ENCODE data around the gene LGR4.

Gene LGR4

DNA sequence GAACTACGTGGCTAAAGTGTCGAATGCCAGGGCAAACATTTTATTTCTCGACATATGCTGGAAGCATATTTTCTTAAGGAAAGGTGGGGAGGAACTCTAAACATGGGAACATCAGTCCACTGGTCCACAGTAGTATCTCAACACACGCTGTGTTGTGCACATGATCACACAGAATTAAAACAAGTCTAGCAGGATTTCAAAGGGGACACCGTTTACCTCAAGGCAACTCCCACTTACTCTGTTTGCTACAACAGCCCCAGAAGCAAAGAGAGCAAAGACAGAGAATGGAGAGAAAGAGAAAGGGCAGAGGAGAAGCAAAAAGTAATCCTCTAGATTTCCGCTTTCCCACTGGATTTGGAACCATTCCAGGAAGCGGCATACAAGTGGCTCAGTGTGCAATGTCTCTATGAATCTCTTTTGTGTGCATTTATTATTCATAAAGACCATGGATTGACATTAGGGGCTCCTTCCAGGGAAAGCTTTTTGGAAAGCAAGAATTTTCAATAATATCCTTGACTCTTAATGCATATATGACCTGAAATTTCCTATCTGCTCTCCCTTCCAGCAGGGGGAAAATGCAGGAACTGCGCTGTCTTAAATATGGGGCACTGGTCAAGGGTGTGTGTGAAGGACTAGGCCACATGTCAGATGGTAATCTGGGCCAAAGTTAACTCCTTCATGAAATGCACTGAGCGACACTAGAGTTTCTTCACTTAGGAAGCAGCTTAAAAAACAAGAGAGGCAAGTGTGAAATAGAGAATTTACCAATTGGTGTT, 74.8 kb downstream of the LGR4 start:
- no peak for DNase-seq

DNA sequence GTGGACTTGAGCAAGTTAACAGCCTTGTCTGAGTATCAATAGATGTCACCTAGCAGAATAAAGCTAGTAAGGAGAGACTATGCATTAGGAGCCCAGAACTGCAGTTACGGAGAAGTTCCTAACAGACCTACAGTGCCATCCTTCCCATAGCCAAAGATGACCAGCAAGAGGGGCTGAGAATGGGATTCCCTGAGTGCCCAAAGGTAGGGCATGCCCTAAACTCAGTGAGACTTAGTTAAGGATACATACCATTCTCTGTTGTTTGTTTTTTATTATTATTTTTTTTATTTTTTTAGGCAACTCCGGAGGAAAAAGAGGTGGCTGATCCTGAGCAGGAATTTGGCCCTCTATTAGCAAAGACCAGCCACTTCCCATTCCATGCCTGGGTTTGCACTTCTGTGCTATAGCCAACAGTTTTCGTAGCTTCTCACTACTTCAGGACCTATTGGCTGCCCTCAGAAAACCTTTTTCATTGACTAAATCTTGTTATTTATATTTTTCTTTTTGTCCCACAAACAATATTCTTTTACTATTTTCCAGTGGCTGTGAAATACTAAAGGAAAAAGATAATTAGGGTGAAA, 76.2 kb downstream of the LGR4 start:
- DNase-seq: no peak

DNA sequence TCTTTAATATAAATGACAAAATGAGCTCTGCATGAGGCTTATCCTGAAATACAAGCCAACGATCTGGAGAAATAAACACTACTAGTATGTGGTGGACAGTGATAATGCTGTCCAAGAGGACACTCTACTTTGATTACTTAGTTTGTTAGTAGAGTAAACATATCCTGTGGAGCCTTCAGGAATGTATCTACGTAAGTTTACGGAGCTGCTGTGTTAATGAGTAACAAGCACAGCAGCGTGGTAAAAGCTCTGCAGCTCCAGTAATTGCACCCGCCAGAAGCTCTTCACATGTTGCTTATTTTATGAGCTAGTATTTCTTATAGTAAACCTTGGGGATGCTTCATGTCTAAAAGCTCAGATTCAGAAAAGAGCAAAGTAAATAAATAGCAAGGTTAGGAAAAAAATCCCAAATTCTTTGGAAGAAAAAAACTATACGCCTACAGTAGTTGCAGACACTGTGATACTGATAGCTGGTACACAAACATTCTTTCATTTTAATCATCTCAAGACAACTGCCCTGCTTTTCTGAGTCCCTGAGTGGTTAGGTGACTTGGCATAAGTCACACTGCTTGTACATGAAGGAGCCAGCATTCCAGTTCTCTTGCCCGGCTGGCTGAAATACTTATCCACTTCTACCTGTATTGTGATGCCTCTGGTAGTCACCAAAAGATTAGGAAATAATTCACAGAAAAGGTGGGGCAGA, 76.9 kb downstream of the LGR4 start:
- no peak for DNase-seq

DNA sequence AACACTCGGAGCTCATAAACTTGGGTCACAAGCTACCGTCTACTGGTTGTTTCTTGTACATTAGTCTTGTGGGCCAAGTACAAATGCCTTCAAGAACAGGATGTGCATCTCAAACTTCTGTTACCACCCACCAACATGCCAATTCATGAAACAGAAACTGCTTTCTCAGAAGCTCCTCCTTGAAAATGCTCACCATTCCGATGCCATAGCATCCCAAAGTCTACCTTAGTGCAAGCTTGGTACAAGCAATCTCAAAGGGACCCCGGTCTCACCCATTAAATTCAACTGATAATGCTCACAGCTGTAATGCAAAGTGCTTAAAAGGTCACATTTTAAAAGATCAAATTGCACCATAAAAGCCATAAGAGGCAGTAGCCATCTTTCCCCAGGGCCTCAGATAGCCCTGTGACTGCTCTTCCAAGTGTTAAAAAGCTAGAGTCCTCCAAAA, 77.8 kb downstream of the LGR4 start:
- DNase-seq: no peak

DNA sequence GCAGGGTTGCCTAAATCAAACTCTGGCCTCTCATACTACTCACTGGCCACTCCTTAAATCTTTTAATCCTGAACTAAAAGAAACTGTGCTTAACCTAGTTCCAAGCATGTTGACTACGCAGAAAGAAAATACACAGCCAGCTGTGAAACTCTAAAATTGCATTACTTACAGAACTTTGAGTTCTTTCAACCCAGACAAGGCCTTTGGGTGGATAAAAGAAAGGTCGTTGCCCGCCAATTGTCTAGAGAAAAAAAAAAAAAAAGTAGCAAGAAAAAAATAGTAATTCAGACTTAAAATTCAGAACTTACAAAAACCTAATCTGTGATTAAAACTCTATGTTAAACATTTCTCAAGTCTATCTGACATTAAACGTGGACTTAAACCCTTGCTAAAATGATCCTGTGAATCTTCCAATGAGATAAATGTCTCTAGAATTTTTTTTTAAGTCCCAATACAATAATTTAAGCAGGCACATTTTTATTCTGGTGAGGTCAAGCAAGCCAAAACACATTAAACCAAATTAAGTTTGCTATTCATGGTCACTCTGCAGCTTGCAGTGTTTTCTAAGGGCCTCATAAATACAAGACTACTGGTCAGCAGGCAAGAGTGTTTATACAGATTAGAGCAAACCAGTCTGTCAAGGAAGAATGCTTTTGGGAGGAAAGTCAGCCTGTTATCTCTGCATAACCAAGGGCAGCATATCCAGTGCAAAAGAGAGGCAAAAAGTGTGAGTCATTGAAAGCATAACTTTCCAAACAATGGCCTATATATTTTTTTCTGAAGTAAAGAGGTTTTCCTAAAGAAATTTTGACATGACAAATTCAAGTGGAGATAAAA, 80.1 kb downstream of the LGR4 start:
- no peak for DNase-seq

DNA sequence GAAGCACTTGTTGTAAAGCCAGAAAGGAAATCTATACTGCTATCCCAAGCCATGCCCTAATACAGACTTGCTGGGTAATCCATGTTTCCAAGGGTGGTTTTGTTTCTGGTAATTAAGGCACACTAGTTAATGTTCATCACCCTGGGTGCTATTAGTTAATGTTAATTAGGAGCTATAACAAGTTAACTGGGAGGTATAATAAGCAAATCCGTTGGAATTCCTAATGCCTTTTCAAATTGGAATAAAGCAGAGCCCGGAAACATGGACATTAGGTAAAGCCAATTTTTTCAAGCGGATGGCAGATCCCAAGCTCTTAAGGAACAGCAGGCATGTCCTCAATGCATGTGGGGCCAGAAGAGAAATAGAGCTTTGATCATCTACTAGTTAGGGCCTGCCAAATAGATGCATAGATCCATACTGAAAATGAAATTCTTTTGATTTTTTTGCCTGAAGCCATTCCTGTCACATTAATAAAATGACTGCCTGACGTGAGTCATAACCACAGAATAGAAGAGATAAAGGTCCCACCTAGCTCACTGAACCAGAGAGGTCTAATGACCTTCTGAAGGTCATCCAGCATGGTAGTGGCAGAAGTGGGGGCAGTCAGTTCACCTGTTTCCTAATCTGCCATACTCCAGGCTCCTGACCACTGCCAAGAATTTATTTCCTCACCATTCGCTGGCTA, 81.1 kb downstream of the LGR4 start:
- no peak for DNase-seq

DNA sequence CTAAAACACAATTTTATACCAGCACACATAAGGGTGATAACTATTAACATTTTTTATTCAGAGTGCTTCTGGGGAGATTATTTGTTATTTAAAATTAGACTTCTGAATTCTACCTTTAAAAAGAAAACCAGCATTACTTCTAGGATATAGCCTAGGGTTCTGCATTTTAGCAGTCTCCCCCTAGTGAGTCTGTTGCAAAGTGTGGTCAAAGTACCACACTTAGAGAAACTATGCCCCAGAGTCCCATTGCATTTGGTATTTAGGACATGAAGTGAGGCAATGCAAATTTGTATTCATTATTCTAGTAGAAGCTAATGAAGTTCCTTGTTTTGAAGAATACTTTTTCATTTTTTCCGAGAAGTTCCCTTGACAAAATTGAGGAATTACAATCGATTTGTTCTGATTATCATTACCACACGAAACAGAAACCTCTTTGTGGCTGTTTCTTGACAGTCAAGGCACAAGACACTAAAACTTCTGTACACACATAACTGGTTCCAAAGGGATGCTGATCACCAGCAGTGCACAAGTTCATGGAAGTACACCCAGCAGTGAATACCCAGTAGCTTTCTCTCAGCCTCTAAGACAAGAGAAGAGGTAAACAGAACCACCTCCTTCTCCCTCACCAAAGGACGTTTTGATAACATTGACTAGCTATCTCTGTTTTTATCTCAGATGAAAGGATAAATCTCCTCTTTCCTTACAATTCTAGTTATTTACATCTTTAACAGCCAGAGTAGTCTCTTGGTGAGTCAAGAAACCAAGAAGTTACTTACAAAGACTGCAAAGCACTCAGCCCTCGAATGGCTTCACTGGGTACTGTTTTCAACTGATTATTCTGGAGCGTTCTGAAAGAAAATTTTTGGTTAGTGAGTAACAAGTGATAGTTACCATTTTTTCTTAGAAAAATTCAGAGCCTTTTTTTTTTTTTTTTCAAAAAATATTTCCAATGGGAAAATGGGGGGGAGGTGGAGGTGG, 82.0 kb downstream of the LGR4 start:
- no peak for DNase-seq

DNA sequence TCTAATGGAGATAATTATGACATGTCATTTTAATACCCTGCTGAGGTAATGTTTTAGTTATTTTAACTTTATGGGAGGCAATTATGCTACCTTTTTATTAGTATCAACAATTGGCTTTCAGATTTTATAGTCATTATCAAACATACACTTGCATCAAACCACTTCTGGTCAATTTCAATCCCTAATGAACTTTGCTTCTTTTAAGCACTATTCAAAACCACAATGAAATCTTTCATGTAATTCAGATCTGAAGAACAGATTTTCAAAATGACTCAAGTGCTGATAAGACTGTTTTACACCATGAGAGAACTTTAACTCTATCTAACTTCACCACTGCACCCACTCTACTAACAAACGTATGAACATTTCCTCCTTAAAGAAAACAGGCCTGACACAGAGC, 83.7 kb downstream of the LGR4 start:
- no peak for DNase-seq

DNA sequence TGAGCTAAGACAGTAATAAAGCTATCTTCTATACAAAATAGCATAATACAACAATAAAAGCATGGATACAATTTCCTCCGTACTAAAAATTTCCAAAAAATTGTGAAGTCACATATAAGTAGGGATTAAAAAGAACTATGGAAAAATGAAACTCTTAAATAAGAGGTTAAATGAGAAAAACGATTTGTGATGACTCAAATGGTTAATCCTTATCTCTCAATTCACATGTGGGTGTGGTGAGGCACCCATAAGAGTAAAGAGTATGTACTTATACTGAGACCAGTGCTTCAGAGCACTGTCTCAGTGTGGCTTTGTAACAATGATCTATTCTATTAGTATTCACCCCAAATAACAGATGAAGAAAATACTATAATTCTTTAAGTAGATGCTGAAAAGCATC, 84.6 kb downstream of the LGR4 start:
- no peak for DNase-seq

DNA sequence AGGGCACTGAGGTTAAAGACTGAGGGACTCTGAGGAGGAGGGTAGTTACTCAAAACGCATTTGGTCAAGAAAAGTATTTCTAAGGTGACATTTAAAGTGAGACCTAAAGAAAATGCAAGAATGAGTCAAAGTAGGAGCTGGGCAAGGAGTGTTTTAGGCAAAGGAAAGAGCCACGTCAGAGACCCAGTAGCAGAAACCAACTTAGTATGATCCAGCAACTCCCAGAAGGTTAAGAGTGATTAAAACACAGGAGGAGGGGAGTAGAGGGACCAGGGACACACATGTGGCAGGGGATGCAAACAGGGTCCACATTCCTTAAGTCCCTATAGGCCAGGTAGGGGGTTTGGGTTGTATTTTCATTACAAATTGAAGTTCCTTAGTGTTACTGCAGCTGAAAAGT, 85.2 kb downstream of the LGR4 start:
- no peak for DNase-seq

DNA sequence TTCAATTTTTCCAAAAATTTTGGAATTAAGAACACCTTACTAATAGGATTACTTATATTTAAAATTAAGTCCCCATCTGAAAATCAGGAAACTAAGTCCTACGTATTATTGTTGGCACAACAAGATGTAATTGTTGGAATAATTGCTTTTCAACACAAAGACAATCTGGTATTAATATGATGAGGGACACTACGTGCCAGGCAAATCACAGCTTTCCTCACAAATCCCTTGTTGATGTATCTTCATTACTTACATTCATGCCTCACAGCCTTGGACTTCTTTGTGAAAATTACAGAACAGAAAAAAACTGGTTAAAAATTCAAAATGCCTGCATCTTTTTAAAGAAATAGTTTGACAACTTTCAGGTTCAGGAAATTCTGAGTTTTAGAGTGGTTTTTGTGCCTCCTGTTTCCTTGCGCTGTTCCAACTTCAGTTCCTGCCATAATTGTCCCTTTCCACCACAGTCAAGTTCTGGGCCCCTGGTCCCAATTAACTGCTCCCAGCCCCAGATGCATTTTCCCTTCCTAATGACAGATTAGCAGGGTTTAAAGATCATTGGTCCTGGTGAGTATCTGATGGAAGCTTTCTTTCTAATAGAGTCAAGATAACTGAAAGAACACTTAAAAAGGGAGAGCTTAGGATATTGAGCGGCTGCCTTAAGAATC, 86.3 kb downstream of the LGR4 start:
- no peak for DNase-seq

DNA sequence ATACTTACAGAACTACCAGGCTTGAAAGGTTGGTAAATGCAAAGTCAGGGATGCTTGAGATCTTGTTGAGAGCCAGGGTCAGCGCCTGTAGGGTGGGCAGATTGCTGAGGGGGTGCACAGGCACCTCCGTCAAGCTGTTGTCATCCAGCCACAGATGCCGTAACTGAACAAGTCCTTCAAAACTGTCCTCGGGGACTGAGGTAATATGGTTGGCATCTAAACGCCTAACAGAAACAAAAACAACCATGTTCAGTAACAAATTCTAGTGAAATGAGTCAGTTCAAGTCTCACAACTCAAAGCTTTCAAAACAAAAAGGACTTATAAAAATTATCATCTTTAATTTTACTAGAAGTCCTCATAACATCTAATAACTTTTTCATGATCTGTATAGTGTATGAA, 87.3 kb downstream of the LGR4 start:
- DNase-seq: no peak

DNA sequence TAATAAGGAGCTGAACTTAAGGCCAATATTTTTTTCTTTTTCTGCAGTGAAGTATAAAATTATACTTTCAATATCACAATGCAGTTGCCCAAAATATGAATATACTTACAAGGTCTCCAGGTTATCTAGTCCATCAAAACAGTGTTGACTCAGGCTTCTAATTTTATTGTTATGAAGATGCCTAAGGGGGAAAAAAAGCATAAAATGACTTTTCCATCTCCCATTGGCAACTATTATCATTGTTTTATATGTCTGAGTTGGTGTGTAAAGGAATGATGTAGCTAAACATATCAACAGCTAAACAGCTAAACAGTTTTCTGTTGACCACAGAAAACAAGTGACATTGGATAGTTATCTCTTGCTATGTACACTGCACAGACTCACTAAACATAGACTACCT, 88.4 kb downstream of the LGR4 start:
- no peak for DNase-seq

DNA sequence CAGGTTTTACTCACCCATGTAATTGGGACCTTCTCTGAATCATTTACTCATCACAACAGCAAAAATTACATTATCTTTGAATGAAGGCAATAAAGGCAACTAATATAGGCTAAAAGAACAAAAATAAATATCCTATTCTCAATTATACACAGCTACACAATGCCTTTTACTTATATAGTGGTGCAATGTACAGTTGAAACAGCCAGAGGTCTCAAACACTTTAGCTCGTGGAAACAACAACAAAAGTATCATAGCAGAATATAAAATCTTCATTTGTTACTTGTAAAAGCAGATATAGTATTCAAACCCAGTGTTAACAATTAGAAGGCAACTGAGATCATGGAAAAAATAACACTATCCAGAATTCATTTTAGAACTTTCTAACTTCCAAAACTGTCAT, 88.9 kb downstream of the LGR4 start:
- DNase-seq: no peak

DNA sequence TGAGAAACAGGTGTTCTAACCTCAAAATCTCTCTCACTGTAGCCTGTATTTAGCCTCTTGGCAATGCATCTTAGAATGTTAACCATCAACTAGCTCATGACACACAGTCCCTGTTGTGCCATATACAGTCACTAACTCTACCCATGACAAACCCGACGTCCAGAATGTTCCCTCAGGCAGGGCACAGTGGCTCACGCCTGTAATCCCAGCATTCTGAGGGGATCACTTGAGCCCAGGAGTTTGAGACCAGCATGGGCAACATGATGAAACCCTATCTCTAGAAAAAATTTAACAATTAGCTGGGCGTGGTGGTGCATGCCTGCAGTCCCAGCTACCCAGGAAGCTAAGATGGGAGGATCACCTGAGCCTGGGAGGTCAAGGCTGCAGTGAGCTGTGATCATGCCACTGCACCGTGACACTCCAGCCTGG, 91.3 kb downstream of the LGR4 start:
- no peak for DNase-seq

DNA sequence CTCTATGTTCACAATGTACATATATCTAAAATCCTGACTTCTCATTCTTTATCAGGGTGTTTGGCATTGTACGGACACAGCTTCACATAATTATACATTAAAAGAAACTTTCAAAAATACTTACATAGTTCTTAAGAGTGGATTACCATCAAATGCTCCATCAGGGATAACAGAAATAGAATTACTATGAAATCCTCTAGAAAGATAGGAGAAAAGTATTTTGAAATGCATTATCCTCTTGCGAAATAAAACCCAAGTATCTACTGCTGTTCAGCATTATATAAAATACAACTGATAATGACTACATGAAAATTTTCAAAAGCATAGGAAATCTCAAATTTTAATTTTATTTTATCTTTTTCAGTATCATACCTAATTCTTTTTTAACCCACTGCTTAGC, 91.8 kb downstream of the LGR4 start:
- no peak for DNase-seq

DNA sequence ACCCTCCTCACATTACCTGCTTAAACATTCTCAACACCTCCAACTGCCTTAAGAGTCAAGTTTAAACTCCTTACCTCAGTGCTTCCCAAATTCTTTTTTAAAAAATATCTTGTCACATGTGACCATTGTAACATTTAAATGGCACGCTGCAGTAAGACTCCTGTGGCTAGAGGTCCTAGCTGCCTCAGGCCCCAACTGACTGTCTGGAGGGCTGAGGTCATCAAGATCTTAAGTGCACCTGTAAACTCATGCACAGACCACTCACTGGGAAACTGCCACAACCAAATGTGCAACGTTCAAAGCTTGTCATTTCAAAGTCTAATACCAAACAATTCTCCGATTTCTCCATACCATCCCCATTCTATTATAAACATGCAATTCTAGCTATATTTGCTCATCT, 93.1 kb downstream of the LGR4 start:
- DNase-seq: no peak

DNA sequence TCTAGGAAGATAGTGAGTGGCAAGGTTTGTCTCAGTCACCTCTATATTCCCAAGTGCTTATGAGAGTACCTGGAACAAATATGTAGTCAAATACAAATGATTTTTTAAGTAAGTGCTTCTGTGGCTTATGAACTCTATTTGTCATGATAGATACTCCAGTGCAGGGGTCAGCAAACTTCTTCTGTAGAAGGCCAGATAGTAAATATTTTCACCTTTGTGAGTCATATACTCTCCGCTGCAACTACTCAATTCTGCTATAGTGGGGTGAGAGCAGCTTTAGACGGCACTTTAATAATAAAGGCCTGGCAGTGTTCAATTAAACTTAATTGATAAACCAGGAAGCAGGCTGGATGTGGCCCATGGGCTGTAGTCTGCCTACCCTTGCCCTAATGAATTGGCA, 97.2 kb downstream of the LGR4 start:
- no peak for DNase-seq

DNA sequence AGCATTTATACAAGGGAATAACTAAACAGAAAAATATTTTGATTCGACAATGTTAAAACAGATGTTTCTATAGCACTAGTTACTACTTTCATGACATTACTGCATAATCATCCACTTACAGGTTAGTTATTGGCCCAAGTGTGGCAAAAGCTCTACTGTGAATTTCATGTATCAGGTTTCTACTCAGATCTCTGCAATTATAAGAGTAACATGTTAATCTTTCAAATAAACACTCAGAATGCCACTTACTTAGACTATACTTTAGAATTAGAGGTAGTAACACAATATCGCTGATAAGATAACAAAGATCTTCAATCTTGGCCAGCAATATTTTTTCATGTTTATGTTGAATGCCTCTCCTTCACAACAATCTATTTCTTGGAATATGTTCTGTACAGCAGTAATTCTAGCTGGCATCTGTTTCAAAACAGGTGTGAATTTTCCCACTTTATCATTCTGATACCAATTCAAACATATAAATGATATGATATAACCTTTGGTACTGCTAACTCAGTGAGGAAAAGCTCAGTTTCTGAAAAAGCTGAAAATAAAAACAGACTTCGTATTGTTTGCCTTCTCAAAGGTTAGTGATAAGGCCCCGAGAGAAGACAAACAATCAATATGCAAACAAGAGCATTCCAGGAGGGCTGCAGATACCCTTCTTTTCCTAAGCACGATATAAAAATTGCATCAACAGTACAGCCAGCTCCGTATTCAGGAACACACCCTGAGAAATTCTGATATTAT, 98.6 kb downstream of the LGR4 start:
- DNase-seq: no peak

DNA sequence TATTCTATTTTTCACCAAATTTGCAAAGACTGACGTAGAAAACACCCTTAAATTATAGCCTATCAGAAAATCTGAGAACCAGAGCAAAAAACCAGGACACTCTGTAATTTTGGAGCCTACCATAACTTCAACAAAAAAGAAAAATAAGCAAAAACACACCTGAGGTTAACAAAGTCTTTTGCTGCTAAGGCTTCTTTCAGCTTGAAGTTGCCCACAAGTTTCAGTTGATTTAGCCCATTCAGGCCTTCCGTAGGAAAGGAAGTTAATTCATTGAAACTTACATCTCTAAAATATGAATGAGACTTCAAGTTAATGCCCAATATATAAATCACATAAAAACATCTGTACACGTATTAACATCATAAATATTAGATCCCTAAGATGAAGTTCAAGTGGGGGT, 99.2 kb downstream of the LGR4 start:
- DNase-seq: no peak
